A549 (cell line): ENCODE results near the gene RIPPLY3. TPM values are rescaled to one million over a fixed set of nuclear protein-coding genes. Genes with fewer than 3 reads are reported as not detected.

Source experiments
- ATAC-seq, 2 experiments: fragments of 200-7000 bp in 1 of 2; fragments of >200 bp in 1 of 2; cut with Nextera tagmentation in 1 of 2; cut with Tn5 transposase in 1 of 2; 3 replicates each; pipeline versions ENCODE4 v1.8.0 to v1.9.1; 2018 to 2020; ENCODE audit warnings: mild to moderate bottlenecking in 1 of 2, moderate library complexity in 1 of 2
- CTCF ChIA-PET: fragments of 300-600 bp; sonication (Branson Sonifier 250); formaldehyde crosslinking; extraction: SDS; loops from one replicate; lab custom pipeline; 2021; ENCODE audit warnings: antibody characterized with exemption, inconsistent platforms; lab: Yijun Ruan, JAX
- POLR2A ChIA-PET: fragments of 350-600 bp; formaldehyde crosslinking; extraction: SDS; loops from one replicate; lab custom pipeline; 2021; ENCODE audit warnings: antibody characterized with exemption, inconsistent platforms; lab: Yijun Ruan, JAX
- DNase-seq, 2 experiments: peaks; one replicate each; pipeline versions ENCODE4 v3.0.0 to v3.0.0-alpha.2; 2011 to 2016; ENCODE audit warnings: low read depth in 1 of 2, low spot score in 1 of 2
- FAIRE-seq: peaks from 2 replicates; lab custom pipeline; 2011; peaks lifted over from hg19 to GRCh38; lab: Jason Lieb, UNC
- H3K27ac ChIP-seq, 2 experiments: fragments of >200 bp; sonication (Bioruptor Twin); formaldehyde crosslinking; 3 replicates each; pipeline ENCODE4 v1.5.1; 2016 to 2017
- H3K4me1 ChIP-seq: fragments of >200 bp; sonication (Bioruptor Twin); formaldehyde crosslinking; 3 replicates; pipeline ENCODE4 v1.6.1; 2016
- H3K4me2 ChIP-seq: fragments of >200 bp; sonication (Bioruptor Twin); formaldehyde crosslinking; 3 replicates; pipeline ENCODE4 v1.6.1; 2016
- H3K4me3 ChIP-seq: fragments of >200 bp; sonication (Bioruptor Twin); formaldehyde crosslinking; 3 replicates; pipeline ENCODE4 v1.5.1; 2016
- H3K9me3 ChIP-seq: fragments of >200 bp; sonication (Bioruptor Twin); formaldehyde crosslinking; 3 replicates; pipeline ENCODE4 v1.6.1; 2016
- ATOH8 ChIP-seq: fragments of 250-450 bp; sonication (Bioruptor Pico); IDR thresholded peaks from 2 replicates; pipeline ENCODE4 v1.5.0; 2020; ENCODE audit warnings: low read depth, mild to moderate bottlenecking, moderate library complexity
- CBX2 ChIP-seq: fragments of 200-600 bp; sonication (generic); IDR thresholded peaks from 2 replicates; pipeline ENCODE4 v1.6.1; 2016; ENCODE audit warnings: low read depth, mild to moderate bottlenecking, borderline replicate concordance
- CBX8 ChIP-seq: fragments of 200-600 bp; sonication (generic); IDR thresholded peaks from 2 replicates; pipeline ENCODE4 v1.6.1; 2016
- CHD2 ChIP-seq: fragments of 150-350 bp; IDR thresholded peaks from 2 replicates; pipeline ENCODE4 v1.6.1; 2014; ENCODE audit warnings: low read length; ENCODE audit not compliant: partially characterized antibody
- CTCF ChIP-seq: fragments of >200 bp; sonication (Bioruptor Twin); formaldehyde crosslinking; IDR thresholded peaks from 3 replicates; pipeline ENCODE4 v1.5.1; 2016
- EHMT2 ChIP-seq: fragments of 200-600 bp; sonication (generic); IDR thresholded peaks from 2 replicates; pipeline ENCODE4 v1.6.1; 2016; ENCODE audit warnings: antibody characterized with exemption, low read depth, mild to moderate bottlenecking, moderate library complexity
- EP300 ChIP-seq, 2 experiments: fragments of >200 bp; sonication (Bioruptor Twin); formaldehyde crosslinking; IDR thresholded peaks; 2 replicates in 1 of 2; 3 replicates in 1 of 2; pipeline ENCODE4 v1.6.1; 2016 to 2017
- FOSL2 ChIP-seq, 2 experiments: fragments of 450-650 bp in 1 of 2; fragments of >200 bp in 1 of 2; sonication (Bioruptor Twin) in 1 of 2; formaldehyde crosslinking; IDR thresholded peaks; 2 replicates each; pipeline versions ENCODE4 v1.5.0 to v1.6.1; 2016 to 2020; ENCODE audit warnings: mild to moderate bottlenecking in 1 of 2, moderate library complexity in 1 of 2
- FOXS1 ChIP-seq: fragments of 250-450 bp; sonication (Bioruptor Pico); IDR thresholded peaks from 2 replicates; pipeline ENCODE4 v1.5.0; 2020; ENCODE audit warnings: mild to moderate bottlenecking, moderate library complexity
- HEYL ChIP-seq: fragments of 250-450 bp; sonication (Bioruptor Pico); IDR thresholded peaks from 2 replicates; pipeline ENCODE4 v1.8.0; 2021; ENCODE audit warnings: mild to moderate bottlenecking, moderate library complexity
- HOXA7 ChIP-seq: fragments of 250-450 bp; sonication (Bioruptor Pico); IDR thresholded peaks from 2 replicates; pipeline ENCODE4 v1.5.0; 2020; ENCODE audit warnings: mild to moderate bottlenecking, moderate library complexity
- JUN ChIP-seq, 2 experiments: fragments of >200 bp; sonication (Bioruptor Twin); formaldehyde crosslinking; IDR thresholded peaks; 2 replicates in 1 of 2; 3 replicates in 1 of 2; pipeline ENCODE4 v1.6.1; 2016 to 2017
- MYC ChIP-seq: IDR thresholded peaks from 2 replicates; pipeline ENCODE4 v1.6.1; 2012; ENCODE audit warnings: mild to moderate bottlenecking, inconsistent platforms, low read length, improper control_type of control experiment, borderline replicate concordance
- POLR2AphosphoS2 ChIP-seq: conservative IDR thresholded peaks from 2 replicates; pipeline ENCODE4 v1.6.1; 2012; ENCODE audit warnings: low read length, improper control_type of control experiment, inconsistent platforms
- RARB ChIP-seq: fragments of 250-450 bp; sonication (Bioruptor Pico); IDR thresholded peaks from 2 replicates; pipeline ENCODE4 v1.8.0; 2021; ENCODE audit warnings: mild to moderate bottlenecking, moderate library complexity
- RCOR1 ChIP-seq: fragments of 150-350 bp; IDR thresholded peaks from 2 replicates; pipeline ENCODE4 v1.6.1; 2014; ENCODE audit warnings: antibody characterized with exemption, low read length, low read depth
- RNF2 ChIP-seq: fragments of 200-600 bp; sonication (generic); IDR thresholded peaks from 2 replicates; pipeline ENCODE4 v1.6.1; 2016; ENCODE audit warnings: low read depth, mild to moderate bottlenecking, antibody characterized with exemption, moderate library complexity, borderline replicate concordance
- SREBF2 ChIP-seq: fragments of 450-650 bp; IDR thresholded peaks from 2 replicates; pipeline ENCODE4 v1.6.1; 2014; ENCODE audit warnings: mild to moderate bottlenecking, moderate library complexity
- USF2 ChIP-seq: fragments of 450-650 bp; IDR thresholded peaks from 2 replicates; pipeline ENCODE4 v1.6.1; 2014; ENCODE audit warnings: antibody characterized with exemption
- ZC3H11A ChIP-seq: fragments of 450-650 bp; IDR thresholded peaks from 2 replicates; pipeline ENCODE4 v1.6.1; 2014; ENCODE audit warnings: antibody characterized with exemption, mild to moderate bottlenecking
- WGBS: methylation state at CpG from one replicate; pipeline ENCODE4 v1.1.6; 2017; ENCODE audit errors: missing lambda C conversion rate; 5-methylcytosine and 5-hydroxymethylcytosine counted together
- polyA plus RNA-seq, 4 experiments: library from polyadenylated mRNA; depleted of rRNA in 3 of 4; stranded (reverse); fragments of >200 nt; fragmentation: RNase III in 1 of 4; extraction: RNeasy Plus Mini Kit Qiagen cat#74134 plus additional on column Dnase treatment in 1 of 4; gene quantifications; 2 replicates in 3 of 4; 3 replicates in 1 of 4; pipeline ENCODE4 v1.2.3, GENCODE V29; 2011 to 2017

Gene RIPPLY3
- polyA plus RNA-seq, 2 of the 4 experiments (the other 2 are of a cell fraction) = 0.65 to 1.5 TPM

- DNase-seq = no peak
- no peak for FAIRE-seq
- CTCF ChIA-PET = no interaction called here
- Histone ChIP-seq H3K4me2 (no peak overlapping the region), H3K4me3 (no peak overlapping the region), H3K27ac (no peak overlapping the region), H3K9me3 (no peaks in the 10 kb centered on the region), H3K4me1 (peaks cover 13% of the 10 kb centered on the region; the same call in 2 of the 3 replicates)
- no peak for ATAC-seq
- POLR2A ChIA-PET = no interaction called here
- 97% methylated on average over 8 of the region's 8 CpGs for WGBS
- no peak for TF ChIP-seq HEYL
- TF ChIP-seq RNF2 = no peak
- no peak for TF ChIP-seq EP300 (IDR thresholded peaks at IDR 0.05)
- no peak for TF ChIP-seq CBX2
These were observed 45.7 kb upstream of the RIPPLY3 start for GRCh38 chr21:36960676-36961284.

- no peaks in the 10 kb centered on the region for H3K9me3 ChIP-seq
- FAIRE-seq = no peak
- WGBS = 93% methylated on average over 11 of the region's 11 CpGs
- no peak overlapping the region for H3K4me3 ChIP-seq
- DNase-seq = no peak
- ATAC-seq = no peak
- H3K4me2 ChIP-seq = no peak overlapping the region
- POLR2A ChIA-PET = no interaction called here
- H3K27ac ChIP-seq = no peak overlapping the region
- CTCF ChIA-PET = interaction anchor here (0.9 kb wide), 1 partner anchor 459 kb away, joined by 3 read pairs; no protein-coding TSS in a partner anchor
- no peak for TF ChIP-seq CHD2
- TF ChIP-seq ZC3H11A = no peak
- TF ChIP-seq JUN (IDR thresholded peaks at IDR 0.05) = no peak
- TF ChIP-seq SREBF2 = no peak
- TF ChIP-seq ATOH8 (CRISPR knock-in tag) = no peak
- TF ChIP-seq POLR2AphosphoS2 = no peak
- TF ChIP-seq USF2 = no peak
- TF ChIP-seq CTCF = no peak
- TF ChIP-seq RCOR1 = no peak
- TF ChIP-seq MYC = no peak
- TF ChIP-seq FOXS1 = no peak
- TF ChIP-seq CBX8 = no peak
- TF ChIP-seq HOXA7 (CRISPR knock-in tag) = no peak
- no peak for TF ChIP-seq RARB (CRISPR knock-in tag)
- no peak for TF ChIP-seq EHMT2
- no peak for TF ChIP-seq FOSL2 (IDR thresholded peaks at IDR 0.05)
- TF ChIP-seq FOSL2 (CRISPR knock-in tag; IDR thresholded peaks at IDR 0.05) = no peak
- peaks cover 13% of the 10 kb centered on the region; the same call in 2 of the 3 replicates for H3K4me1 ChIP-seq
These were observed 44.3 kb upstream of the RIPPLY3 start for GRCh38 chr21:36962098-36962780.
